T47D (cell line): ENCODE data around the gene GADD45B.

Experiments
- DNase-seq, 2 experiments: peaks; one replicate each; pipeline versions ENCODE4 v3.0.0 to v3.0.0-alpha.2; 2011 to 2012; ENCODE audit warnings: low read depth in 1 of 2, low spot score in 1 of 2
- JUND ChIP-seq: IDR thresholded peaks from 2 replicates; pipeline ENCODE4 v1.6.1; 2012; ENCODE audit warnings: low read depth
- in situ Hi-C: cut with HindIII; loops from 2 replicates; pipeline ENCODE4 v1.10.0; 2016; ENCODE audit warnings: low sequenced_read_pairs, low pct_unique_long_range_greater_than_20kb

Gene GADD45B

GRCh38 chr19:2434721-2435265 lies 41.1 kb upstream of the GADD45B start:
- no peak for DNase-seq
- in situ Hi-C loops, result no loop called here
- no peak for TF ChIP-seq JUND

DNA sequence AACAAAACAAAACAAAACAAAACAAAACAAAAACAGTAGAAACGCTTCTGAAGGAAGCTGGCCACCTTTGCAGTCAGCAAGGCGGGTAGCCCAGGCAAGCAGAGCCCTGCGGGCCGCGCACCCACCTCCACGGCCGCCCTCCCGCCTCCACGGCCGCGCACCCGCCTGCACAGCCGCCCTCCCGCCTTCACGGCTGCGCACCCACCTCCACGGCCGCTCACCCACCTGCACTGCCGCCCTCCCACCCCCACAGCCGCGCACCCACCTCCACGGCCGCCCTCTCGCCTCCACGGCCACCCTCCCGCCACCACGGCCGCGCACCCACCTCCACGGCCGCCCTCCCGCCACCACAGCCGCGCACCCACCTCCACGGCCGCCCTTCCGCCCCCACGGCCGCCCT lies 39.5 kb upstream of the GADD45B start:
- in situ Hi-C loops, result no loop called here
- DNase-seq, result no peak
- no peak for TF ChIP-seq JUND

DNA sequence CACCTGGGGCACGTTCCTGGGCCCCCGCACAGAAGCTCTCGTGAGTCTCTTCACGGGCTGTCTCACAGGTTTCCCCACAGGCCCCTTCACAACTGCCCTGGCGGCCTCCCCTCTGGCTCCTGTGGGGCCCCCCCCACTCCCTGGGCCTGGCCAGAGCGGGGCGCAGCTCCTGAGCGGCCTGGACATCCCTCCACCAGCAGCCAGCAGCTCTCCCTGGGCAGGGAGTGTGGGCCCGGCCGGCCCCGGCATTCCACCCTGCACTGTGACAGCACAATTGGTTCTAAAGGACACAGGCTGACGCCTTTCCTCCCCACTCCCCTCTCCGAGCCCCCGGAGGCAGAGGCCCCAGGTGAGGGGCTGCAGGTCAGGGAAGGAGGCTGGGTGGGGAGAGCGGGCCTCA lies 39.0 kb upstream of the GADD45B start:
- in situ Hi-C loops, result no loop called here
- DNase-seq, result no peak
- no peak for TF ChIP-seq JUND

DNA sequence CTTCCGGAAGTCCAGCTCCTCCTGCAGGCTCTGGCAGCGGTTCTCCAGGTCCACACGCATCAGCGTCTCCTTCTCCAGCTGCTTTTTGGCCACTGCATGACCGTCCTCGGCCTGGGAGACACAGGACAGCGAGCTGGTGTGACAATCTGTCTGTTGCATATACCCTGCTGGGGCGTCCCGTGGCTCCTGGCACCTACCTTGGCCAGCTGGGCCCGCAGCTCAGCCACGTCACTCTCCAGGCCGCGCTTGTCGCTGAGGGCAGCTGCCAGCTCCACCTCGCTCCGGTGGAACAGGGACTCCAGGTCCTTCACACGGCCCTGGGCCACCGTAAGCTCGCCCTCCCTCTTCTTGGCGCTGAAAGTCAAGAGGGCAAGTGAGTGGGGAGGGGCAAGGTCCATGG lies 37.7 kb upstream of the GADD45B start:
- TF ChIP-seq JUND, result no peak
- in situ Hi-C loops, result no loop called here

GRCh38 chr19:2440515-2440914 lies 35.4 kb upstream of the GADD45B start:
- in situ Hi-C loops, result no loop called here
- DNase-seq, result no peak
- TF ChIP-seq JUND, result no peak

More for the DNA sequence above, 37.7 kb upstream of the GADD45B start:
- DNase-seq, result no peak

- in situ Hi-C loops, result no loop called here
- TF ChIP-seq JUND, result no peak
- no peak for DNase-seq
Observed at GRCh38 chr19:2441096-2441752, 34.7 kb upstream of the GADD45B start.

DNA sequence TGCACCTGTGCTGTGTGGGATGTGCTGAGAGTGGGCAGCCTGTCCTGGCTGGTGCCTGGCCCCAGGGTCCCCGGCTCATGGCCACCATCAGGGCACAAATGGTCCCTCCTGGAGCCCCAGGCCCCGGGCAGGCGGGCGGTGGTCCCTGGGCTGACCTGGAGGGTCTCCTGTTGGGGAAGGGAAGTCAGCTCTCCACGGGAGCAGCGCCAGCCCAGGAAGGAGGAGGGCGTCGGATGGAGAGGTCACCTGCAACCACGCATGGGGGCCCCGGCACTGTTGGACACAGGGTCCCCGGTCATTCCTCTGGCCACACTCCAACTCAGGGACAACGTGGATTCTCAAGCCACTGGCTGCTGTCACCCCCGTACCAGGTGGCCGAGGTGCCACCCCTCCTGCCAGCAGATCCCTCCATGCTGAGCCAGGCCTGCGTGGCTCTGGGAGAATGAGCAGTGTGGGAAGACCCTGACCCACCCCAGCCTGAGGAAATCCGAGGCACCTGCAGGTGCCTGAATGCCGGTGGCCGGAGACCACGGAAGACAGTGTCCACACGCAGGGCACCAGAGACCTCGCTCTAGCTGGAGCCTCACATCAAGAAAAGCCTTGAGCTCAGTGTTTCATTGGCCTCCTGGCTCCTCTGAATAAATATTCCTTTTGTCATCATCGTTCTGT lies 32.7 kb upstream of the GADD45B start:
- DNase-seq, result no peak
- in situ Hi-C loops, result no loop called here
- TF ChIP-seq JUND, result no peak

GRCh38 chr19:2443785-2444182 lies 32.1 kb upstream of the GADD45B start:
- no peak for TF ChIP-seq JUND
- no peak for DNase-seq
- in situ Hi-C loops, result no loop called here

- no peak for TF ChIP-seq JUND
- DNase-seq, result no peak
- in situ Hi-C loops, result no loop called here
Observed at GRCh38 chr19:2444251-2445002, 31.5 kb upstream of the GADD45B start.

DNA sequence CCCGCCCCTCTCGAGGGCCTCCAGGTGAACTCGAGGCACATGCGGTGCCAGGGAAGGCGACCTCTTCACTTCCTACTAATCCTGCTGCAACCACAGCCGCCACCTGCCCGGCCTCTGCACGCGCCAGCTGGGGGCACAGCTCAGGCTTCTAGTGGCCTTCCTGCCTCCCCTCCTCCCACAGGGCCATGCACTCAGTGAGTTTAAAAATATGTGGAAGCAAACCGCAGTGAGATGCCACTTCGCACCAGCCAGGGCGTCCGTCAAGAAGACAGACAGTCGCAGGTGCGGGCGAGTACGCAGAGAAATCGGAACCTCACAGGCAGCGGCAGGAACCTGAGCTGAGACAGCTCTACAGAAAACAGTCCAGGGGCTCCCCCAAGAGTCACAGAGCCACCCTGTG lies 29.5 kb upstream of the GADD45B start:
- DNase-seq, result no peak
- in situ Hi-C loops, result no loop called here
- no peak for TF ChIP-seq JUND

DNA sequence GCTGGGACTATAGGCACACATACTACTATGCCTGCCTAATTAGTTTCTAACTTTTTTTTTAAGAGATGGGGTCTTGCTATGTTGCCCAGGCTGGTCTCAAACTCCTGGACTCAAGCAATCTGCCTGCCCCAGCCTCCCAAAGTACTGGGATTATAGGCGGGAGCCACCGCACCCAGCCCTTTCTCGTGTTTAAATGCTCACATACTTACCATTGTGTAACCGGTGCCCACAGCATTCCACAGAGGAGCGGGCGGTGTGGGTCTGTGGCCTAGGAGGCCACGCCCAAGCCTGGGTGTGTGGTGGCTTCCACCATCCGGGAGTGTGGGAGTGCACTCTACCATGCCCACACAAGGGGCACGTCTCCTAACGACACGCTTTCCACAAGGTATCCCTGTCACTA lies 26.9 kb upstream of the GADD45B start:
- TF ChIP-seq JUND, result no peak
- DNase-seq, result no peak
- in situ Hi-C loops, result no loop called here

DNA sequence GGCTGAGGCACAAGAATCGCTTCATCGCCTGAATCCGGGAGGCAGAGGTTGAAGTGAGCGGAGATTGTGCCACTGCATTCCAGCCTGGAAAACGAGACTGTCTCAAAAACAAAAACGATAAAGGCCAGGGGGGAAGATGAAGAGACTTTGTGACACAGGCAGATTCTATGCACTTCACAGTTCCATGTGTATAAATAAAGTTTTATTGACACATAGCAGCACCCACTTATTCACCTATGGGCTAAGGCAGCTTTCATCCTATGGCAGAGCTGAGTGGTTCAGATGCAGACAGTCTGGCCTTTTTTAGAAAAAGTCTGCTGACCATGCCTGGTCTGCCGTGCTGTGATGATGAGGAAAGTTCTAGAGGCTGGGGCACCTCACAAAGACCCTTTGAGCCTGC lies 24.8 kb upstream of the GADD45B start:
- DNase-seq, result no peak
- no peak for TF ChIP-seq JUND
- in situ Hi-C loops, result no loop called here

- in situ Hi-C loops, result no loop called here
- DNase-seq, result no peak
- no peak for TF ChIP-seq JUND
Observed at GRCh38 chr19:2451741-2452140, 24.2 kb upstream of the GADD45B start.
